Cardiac muscle cell (in vitro differentiated cells and primary cell): ENCODE results near the gene NLRC5. TPM values are rescaled to one million over a fixed set of nuclear protein-coding genes. Genes with fewer than 3 reads are reported as not detected.
A peak's percentile ranks its signal among the peaks of the same experiment; 100 is the strongest.
"Not testable (repeated sequence)": the region's sequence is repeated elsewhere in the genome, so short reads cannot be mapped to it uniquely, and the experiment has no call there.

Experiments used
- DNase-seq, 2 donors: peaks; one replicate each; pipeline versions ENCODE4 v3.0.0 to v3.0.0-alpha.2; 2010 to 2017; ENCODE audit warnings: low read depth in 1 of 2, low spot score in 1 of 2
- H3K27ac ChIP-seq: fragments of 200-600 bp; sonication (generic); 2 replicates; pipeline ENCODE4 v1.5.1; 2016
- H3K27me3 ChIP-seq: fragments of 200-600 bp; sonication (generic); 2 replicates; pipeline ENCODE4 v1.6.0; 2016; ENCODE audit warnings: control low read depth
- H3K36me3 ChIP-seq: fragments of 200-600 bp; sonication (generic); 2 replicates; pipeline ENCODE4 v1.5.1; 2016; ENCODE audit warnings: control low read depth
- H3K4me1 ChIP-seq: fragments of 200-600 bp; sonication (generic); 2 replicates; pipeline ENCODE4 v1.8.1; 2017; ENCODE audit warnings: low read depth, mild to moderate bottlenecking, mixed run types
- H3K4me3 ChIP-seq: fragments of 200-600 bp; sonication (generic); 2 replicates; pipeline ENCODE4 v1.5.1; 2016; ENCODE audit warnings: mild to moderate bottlenecking
- H3K9me3 ChIP-seq: fragments of 200-600 bp; sonication (generic); 2 replicates; pipeline ENCODE4 v1.5.1; 2017; ENCODE audit warnings: low read depth, mild to moderate bottlenecking, control low read depth
- polyA plus RNA-seq: library from polyadenylated mRNA; unstranded; fragments of >200 nt; fragmentation: Nextera tagmentation; extraction: Ambion mirVana; gene quantifications from 2 replicates; pipeline ENCODE4 v1.2.1, GENCODE V29; 2016
- total RNA-seq: library from RNA; depleted of rRNA; stranded (reverse); fragments of >200 nt; gene quantifications from 2 replicates; pipeline ENCODE4 v1.2.3, GENCODE V29; 2016
- TF ChIP-seq, protein P1 (sequence below): IDR thresholded peaks from 2 replicates; pipeline ENCODE4 v1.5.1; 2012; ENCODE audit warnings: low read depth, mild to moderate bottlenecking, low read length

NLRC5 gene
- total and polyA plus RNA-seq, 2 experiments from 2014 or later: not detected

DNA sequence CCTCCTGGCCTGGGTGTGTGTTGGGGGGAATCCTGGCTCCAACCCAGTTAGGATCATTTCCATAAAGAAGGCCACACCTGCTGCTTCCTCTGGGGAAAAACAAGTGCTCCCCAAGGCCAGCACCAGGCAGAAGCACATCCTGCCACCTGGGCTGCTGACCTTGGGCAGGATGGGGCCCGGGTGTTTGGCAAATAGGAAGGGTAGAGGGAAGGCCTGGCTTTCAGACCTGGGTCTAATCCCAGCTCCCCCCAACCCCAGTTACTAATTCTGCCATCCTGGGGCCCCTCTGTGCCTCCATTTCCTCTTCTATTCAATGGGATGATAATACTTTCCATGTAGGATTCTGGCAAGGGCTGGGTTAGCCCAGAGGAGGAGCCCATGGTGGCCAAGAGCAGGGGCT lies 3.0 kb upstream of the NLRC5 start:
- TF ChIP-seq, protein P1, sequence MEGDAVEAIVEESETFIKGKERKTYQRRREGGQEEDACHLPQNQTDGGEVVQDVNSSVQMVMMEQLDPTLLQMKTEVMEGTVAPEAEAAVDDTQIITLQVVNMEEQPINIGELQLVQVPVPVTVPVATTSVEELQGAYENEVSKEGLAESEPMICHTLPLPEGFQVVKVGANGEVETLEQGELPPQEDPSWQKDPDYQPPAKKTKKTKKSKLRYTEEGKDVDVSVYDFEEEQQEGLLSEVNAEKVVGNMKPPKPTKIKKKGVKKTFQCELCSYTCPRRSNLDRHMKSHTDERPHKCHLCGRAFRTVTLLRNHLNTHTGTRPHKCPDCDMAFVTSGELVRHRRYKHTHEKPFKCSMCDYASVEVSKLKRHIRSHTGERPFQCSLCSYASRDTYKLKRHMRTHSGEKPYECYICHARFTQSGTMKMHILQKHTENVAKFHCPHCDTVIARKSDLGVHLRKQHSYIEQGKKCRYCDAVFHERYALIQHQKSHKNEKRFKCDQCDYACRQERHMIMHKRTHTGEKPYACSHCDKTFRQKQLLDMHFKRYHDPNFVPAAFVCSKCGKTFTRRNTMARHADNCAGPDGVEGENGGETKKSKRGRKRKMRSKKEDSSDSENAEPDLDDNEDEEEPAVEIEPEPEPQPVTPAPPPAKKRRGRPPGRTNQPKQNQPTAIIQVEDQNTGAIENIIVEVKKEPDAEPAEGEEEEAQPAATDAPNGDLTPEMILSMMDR: no peak
- Histone ChIP-seq H3K4me1 (no peaks in the 10 kb centered on the region), H3K4me3 (no peak overlapping the region)

DNA sequence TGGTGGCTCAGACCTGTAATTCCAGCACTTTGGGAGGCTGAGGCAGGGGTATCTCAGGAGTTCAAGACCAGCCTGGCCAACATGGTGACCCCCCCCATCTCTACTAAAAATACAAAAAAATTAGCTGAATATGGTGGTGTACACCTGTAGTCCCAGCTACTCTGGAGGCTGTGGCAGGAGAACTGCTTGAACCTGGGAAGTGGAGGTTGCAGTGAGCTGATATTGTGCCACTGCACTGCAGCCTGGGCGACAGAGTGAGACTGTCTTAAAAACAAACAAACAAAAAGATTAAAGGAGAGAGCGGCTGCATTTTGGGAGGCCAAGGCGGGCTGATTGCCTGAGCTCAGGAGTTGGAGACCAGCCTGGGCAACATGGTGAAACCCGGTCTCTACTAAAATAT lies 2.4 kb upstream of the NLRC5 start:
- H3K27me3 ChIP-seq: peaks cover 41% of the 10 kb centered on the region
- H3K4me1 ChIP-seq, H3K27ac ChIP-seq, H3K4me3 ChIP-seq, DNase-seq, H3K9me3 ChIP-seq, H3K36me3 ChIP-seq: not testable (repeated sequence)

More for the DNA sequence above, 3.0 kb upstream of the NLRC5 start:
- Histone ChIP-seq H3K36me3 (no peaks in the 10 kb centered on the region), H3K27me3 (peaks cover 37% of the 10 kb centered on the region), H3K9me3 (no peaks in the 10 kb centered on the region), H3K27ac (no peak overlapping the region)
- DNase-seq: no peak

DNA sequence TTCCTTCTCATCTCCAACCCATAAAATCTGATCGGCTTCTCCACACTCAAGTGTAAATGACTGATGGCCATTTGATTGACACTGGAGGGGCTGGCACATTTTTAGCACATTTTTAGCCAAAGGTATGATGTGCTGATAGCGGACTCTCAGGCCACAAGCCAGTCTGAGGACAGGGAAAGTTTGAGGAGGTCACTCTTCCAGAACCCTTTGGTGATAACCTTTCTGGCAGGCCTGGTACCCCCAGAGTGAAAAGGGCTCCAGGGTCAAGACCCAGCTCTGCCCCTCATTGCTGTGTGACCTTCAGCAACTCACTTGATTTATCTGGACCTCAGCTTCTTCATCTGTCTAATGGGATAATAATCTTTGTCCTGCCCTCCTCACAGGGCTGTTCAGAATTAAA lies 1.7 kb upstream of the NLRC5 start:
- Histone ChIP-seq H3K27ac (no peak overlapping the region), H3K9me3 (no peaks in the 10 kb centered on the region), H3K36me3 (no peaks in the 10 kb centered on the region), H3K4me3 (no peak overlapping the region), H3K4me1 (no peaks in the 10 kb centered on the region), H3K27me3 (peaks cover 41% of the 10 kb centered on the region)
- TF ChIP-seq, protein P1: no peak
- no peak for DNase-seq

DNA sequence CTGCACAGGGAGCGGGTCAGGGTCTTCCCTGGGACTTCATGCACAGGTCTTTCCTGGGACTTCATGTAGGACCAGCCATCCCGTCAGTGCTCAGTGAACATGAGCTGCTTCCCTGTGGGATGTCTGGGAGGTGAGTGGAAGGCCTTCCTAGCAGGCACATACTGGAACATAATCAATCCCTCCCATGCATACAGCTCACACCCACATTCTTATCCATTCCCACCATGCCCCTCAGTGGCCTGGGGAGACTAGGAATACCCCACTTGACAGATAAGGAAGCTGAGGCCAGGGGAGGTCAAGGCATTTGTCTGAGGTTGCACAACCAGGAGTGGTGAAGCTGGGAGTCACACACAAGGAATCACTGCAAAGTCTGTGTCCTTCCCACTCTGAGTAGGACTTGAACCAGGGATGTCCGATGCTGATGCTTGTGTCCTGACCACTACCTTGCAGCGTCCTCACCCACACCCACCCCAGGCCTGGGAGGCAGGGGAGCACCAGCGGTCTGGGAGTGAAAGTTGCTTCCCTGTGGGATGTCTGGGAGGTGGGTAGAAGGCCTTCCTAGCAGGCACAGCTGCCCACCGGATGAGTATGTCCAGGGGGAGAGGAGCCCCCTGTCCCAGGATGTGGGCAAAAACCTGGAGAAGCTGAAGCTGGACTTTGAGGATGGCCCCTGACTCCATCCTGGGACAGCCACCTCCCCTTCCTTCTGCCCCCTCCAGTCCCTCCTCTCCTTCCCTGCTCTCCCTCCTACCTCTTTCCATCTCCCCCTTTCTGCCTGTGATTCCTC lies 1.0 kb upstream of the NLRC5 start:
- Histone ChIP-seq H3K27ac (no peak overlapping the region), H3K4me3 (no peak overlapping the region), H3K27me3 (peaks cover 41% of the 10 kb centered on the region), H3K4me1 (no peaks in the 10 kb centered on the region), H3K36me3 (no peaks in the 10 kb centered on the region), H3K9me3 (no peaks in the 10 kb centered on the region)
- peak in 1 of 2 donors; percentile 29 for DNase-seq
- TF ChIP-seq, protein P1: no peak

DNA sequence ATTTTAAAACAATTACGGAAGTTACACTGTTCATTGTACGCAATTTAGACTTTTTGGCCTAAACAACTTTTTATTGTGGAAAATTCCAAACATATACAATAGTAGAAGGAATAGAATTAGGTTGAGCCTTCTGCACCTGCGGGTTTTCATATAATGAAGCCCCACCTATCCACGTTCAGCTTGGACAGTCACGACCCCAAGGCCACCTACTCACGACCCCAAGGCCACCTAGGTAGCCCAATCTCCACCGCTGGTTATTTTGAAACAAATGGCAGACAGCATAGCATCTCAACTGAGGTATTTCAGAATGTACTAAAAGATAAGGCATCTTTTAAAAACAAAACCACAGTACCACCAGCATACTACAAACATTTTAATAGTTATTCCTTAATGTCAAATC lies 631 bp downstream of the NLRC5 start:
- TF ChIP-seq, protein P1: no peak
- Histone ChIP-seq H3K27me3 (peaks cover 51% of the 10 kb centered on the region), H3K36me3 (no peaks in the 10 kb centered on the region), H3K9me3 (no peaks in the 10 kb centered on the region), H3K27ac (no peak overlapping the region), H3K4me1 (no peaks in the 10 kb centered on the region), H3K4me3 (peak overlapping the region; percentile 50)
- no peak for DNase-seq

DNA sequence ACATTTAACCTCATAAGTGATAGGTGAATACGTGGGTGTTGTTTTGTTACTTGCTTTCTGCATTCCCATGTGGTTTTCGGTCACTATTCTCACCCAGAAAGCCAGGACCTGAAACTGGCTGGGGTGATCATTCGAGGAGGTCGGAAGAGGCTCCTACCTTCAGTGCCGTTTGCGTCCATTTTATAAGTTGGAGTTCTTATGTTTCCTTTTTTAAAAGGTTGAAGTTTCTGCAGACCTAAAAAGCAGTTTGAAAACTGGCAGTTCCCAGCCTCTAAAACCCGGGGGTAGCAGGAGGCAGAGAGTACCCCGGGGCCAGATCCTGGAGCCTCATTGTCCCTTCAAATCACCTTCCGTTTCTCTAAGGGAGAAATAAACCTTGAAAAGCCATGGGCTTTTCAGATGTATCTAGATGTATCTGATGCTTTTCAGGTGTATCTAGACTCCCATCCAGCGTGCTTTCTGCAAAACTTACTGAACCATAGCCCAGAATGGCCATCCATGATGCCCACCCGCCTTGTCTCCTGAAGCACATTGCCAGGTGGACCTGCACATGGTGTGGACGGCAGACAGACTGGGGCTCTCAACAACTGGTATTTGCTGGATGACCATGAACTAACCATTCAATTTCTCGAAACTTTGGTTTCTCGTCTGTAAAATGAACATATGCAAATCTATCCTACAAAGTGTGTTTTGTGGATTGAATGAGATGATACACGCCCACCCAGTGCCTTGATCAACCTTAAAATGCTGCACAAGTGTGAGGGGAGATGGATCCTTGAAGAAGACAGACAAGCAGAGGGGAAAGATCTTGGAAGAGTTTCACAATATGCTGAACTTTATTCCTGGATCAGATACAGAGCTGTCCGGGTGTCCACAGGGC lies 1.3 kb downstream of the NLRC5 start:
- TF ChIP-seq, protein P1: no peak
- Histone ChIP-seq H3K36me3 (no peaks in the 10 kb centered on the region), H3K9me3 (no peaks in the 10 kb centered on the region), H3K4me3 (no peak overlapping the region), H3K27me3 (peaks cover 58% of the 10 kb centered on the region), H3K27ac (no peak overlapping the region), H3K4me1 (no peaks in the 10 kb centered on the region)
- no peak for DNase-seq

DNA sequence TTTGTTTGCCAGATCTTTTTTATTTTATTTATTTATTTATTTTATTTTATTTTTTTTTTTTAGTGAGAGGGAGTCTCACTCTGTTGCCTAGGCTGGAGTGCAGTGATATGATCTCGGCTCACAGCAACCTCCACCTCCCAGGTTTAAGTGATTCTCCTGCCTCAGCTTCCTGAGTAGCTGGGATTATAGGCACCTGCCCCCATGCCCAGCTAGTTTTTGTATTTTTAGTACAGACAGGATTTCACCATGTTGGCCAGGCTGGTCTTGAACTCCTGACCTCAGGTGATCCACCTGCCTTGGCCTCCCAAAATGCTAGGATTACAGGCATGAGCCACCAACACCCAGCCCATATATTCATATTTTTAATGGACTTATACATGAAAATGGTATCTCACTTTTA lies 3.1 kb downstream of the NLRC5 start:
- H3K36me3 ChIP-seq, DNase-seq, H3K4me3 ChIP-seq, H3K27ac ChIP-seq, H3K4me1 ChIP-seq, H3K9me3 ChIP-seq: not testable (repeated sequence)
- peaks cover 66% of the 10 kb centered on the region for H3K27me3 ChIP-seq
